Stimulated activated CD8-positive, alpha-beta memory T cell treated with anti-CD3 and anti-CD28 coated beads, Interleukin-12 subunit alpha, Interleukin-12 subunit beta, amount 100 ng/mL, for 1 hour (primary cell): ENCODE measurements around the gene PCDHGA8.

Experiments used
- DNase-seq: peaks from one replicate; pipeline ENCODE4 v3.0.0-alpha.2; 2020; ENCODE audit warnings: low read depth

PCDHGA8 gene

DNA sequence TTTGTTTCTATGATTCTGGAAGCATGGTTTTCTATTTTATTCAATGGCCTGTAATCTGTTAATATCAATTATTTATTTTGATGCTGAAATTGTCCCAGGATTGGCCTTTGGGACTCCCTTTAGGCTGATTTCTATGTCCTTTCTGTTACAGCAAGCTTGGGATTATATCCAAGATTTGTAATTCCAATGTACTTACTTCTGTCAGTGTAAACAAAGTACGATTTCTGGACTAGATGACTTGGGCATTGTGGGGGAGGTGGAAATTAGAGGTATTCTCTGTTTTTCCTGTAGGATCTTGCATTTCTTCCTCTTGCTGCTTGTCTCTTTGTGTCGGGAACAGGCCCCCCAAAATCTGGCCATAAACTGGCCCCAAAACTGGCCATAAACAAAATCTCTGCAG lies 41.6 kb downstream of the PCDHGA8 start:
- no peak for DNase-seq

DNA sequence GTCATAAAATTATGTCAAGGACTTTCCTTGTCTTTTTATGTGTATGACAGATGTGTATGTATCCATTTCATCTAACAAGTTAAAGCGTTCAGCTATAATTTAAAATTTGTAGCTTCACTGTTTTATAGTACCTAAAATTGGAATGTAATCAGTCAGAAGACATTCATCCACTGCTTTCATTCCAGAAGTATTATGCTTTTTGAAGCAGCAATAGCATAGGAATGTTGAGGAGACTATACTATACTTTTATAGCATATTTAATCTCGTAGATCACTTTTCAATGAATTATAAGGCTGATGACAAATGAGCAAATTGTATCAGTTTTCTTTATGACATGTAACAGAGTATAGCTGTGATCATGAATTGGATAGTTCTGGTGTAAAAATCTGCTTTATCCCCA lies 44.8 kb downstream of the PCDHGA8 start:
- DNase-seq = no peak

DNA sequence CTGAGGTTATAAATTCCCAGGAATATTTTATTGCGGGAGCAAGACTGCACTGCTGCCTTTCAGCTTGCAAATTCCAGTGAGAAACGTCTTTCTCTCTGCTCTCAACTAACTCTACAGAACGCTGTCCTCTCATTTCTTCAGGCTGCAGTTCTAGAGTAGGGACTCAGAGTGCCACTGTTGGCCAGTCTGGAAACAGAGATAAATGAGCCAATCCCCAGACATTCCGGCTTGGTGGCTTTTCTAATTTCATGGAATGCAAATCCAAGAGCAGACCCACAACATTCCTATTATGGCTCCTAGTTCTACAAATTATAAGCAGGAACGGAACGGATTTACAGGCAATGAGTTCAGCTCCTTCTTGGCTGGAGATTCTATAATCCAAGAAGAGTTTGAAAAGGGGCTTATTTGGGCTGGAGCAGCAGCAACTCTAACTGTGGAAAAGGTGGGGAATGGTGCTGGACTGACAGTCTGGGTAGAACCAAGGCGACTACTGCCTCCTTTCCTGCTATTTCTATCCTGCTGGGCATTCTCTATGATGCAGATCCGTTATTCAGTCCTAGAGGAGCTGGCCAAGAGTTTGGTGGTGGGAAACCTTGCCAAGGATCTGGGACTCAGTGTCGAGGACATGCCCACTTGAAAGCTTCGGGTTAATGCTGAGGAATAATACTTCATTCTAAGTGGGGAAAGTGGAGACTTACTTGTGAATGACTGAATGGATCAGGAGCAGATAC lies 47.1 kb downstream of the PCDHGA8 start:
- no peak for DNase-seq

DNA sequence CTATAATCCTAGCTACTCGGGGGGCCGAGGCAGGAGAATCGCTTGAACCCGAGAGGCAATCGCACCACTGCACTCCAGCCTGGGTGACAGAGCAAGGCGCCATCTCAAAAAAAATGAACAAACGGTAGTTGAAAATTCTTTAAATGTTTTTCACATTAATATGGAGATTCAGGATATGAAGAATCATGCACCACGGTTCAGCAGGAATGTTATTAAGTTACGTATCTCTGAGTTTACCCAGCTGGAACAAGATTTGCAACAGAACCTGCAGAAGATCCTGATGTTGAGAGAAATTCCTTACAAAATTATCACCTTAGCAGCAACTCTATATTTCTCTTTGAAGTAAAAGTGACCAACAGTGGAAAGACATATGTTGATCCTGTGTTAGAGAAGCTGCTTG lies 47.9 kb downstream of the PCDHGA8 start:
- DNase-seq = no peak

DNA sequence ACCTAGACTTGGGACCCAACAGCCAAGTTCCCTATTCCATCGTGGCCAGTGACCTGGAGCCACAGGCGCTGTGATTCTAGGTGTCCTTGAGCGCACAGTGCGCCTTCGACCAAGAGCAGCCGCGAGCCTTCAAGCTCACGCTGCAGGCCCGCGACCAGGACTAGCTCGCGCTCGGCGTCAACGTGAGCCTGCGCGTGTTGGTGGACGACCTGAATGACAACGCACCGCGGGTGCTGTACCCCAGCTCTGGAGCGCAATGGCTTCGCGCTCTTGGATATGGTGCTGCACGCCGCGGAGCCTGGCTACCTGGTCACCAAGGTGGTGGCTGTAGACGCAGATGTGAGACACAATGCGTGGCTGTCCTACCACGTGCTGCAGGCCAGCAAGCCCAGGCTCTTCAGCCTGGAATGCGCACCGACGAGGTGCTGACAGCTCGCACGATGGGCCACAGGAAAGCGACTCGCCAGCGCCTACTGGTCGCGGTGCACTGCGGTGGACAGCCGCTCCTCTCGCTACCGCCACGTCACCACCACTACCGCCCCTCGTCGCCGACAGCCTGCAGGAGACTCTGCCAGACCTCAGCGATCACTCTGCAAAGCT lies 49.2 kb downstream of the PCDHGA8 start:
- no peak for DNase-seq
